ENCODE data around the gene PALM2AKAP2. TPM values are rescaled to one million over a fixed set of nuclear protein-coding genes. Genes with fewer than 3 reads are reported as not detected.

PALM2AKAP2 gene
- 1 to 10 TPM in 2 of 4 donors, under 1 TPM in 2; 0.34 to 3.3 (median 0.81) TPM for total RNA-seq

DNA sequence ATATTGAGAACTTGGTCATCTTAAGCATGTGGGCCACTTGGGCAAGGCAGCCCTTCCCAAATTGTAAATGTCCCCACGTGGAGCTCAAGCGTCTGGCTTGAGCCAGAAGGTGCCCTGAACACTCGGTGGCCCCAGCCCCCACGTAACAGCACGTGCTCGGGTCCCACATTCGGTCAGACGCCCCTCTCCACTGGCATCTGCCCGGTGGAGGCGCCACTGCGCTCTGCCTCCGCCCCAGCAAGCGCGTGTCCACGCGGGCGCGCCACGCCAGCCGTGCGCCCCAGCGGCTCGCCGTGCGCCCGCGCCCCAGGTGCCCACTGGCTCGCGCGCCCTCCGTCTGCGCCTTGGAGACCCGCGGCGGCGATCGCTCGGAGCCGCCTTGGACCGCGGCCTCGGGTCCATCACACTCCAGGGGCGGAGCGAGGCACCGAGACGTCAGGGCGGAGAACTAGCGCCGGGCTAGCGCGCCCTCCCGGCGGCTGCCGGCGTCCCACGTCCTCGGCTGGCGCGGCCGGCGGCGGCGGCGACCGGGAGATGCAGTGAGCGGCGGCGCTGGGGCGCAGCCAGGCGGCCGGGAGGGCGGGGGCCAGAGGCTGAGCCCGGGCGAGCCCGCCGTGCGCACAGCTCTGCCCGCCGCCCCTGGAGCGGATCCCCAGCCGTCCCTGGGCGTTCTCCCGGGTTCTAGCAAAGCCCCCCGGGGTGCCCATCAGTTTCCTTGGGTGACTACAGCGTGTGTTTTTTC, at the start of gene PALM2AKAP2:
Gene PALM2AKAP2, plus strand, starts transcription at position 488 of the 742 bp plus-strand sequence. CDS start 291 bp downstream, outside the sequence.
- DNase-seq = no peak
- peaks cover 2 to 14% (median 5%) of the 10 kb centered on the region in 3 donors for H3K4me1 ChIP-seq
- TF ChIP-seq CTCF (IDR thresholded peaks at IDR 0.05) (peak in 2 of 6 experiments; percentile 27 to 33), POLR2A (IDR thresholded peaks at IDR 0.05) (no peak)
- peaks cover 0 to 53% (median 0%) of the 10 kb centered on the region in 4 donors for H3K27me3 ChIP-seq
- peak within 1 kb of the TSS; percentile 3 to 68 (median 56) for H3K27ac ChIP-seq
- H3K36me3 ChIP-seq = no peaks in the 10 kb centered on the region
- peak within 1 kb of the TSS; percentile 27 to 70 (median 48) for H3K4me3 ChIP-seq
- intact Hi-C loops (cut with DNase I) = no loop called here
- no peaks in the 10 kb centered on the region for H3K9me3 ChIP-seq
- 0% methylated on average over 1 of the region's 85 CpGs; no CpG with 5 or more reads in 1 of the 2 donors for WGBS, 2 donors

DNA sequence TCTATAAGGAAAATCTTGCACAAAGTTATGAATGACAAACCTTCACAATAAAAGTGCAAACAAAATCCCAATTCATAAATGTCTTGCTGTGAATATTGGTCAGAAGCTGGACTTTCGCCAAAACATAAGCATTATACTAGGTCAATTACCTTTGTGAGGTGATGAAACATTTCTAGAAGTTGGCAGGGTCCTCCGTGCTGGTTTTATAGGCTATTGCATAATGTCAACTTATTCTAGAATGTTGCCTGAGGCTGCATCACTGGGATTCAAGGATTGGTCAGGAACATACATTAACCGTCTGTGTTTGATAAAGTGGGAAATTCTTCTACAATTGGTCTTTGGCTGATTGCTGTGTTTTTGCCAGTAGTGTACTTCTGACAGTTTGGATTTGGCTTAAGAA, 49.8 kb upstream of the PALM2AKAP2 start:
- WGBS, 2 donors = 26 to 56% methylated on average over 3 of the region's 3 CpGs
- H3K4me1 ChIP-seq = peaks cover 4 to 16% (median 6%) of the 10 kb centered on the region in 3 donors

DNA sequence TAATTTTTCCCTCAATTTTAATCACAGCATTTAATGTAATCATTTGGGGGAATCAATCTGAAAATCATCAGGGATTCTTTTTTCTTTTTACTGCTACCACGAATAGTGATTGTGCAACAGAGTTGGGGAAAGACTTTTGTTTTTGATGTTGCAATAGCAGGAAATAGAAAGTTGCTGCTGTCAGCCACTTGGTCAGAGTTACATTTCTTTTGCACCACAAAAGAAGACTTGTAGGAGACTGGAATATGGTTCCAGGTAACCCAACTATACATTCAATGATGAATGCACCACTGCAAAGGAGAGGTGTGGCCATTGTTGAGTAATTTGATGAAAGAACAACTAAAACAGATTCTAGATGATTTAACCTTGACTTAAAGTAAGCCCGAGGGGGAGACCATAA, 46.3 kb upstream of the PALM2AKAP2 start:
- no peak for DNase-seq

More for the DNA sequence above, 49.8 kb upstream of the PALM2AKAP2 start:
- Histone ChIP-seq H3K27ac (no peak overlapping the region), H3K9me3 (no peaks in the 10 kb centered on the region), H3K27me3 (peaks cover 0 to 19% (median 0%) of the 10 kb centered on the region in 4 donors), H3K36me3 (no peaks in the 10 kb centered on the region), H3K4me3 (no peak overlapping the region)
- no peak for DNase-seq
- intact Hi-C loops (cut with DNase I) = no loop called here
- TF ChIP-seq POLR2A (IDR thresholded peaks at IDR 0.05) (no peak), CTCF (IDR thresholded peaks at IDR 0.05) (no peak)

GRCh38 chr9:109734814-109735213, 45.2 kb upstream of the PALM2AKAP2 start:
- Histone ChIP-seq H3K9me3 (no peaks in the 10 kb centered on the region), H3K4me1 (peaks cover 4 to 16% (median 6%) of the 10 kb centered on the region in 3 donors), H3K4me3 (no peak overlapping the region), H3K27ac (no peak overlapping the region), H3K27me3 (peaks cover 0 to 5% (median 0%) of the 10 kb centered on the region in 4 donors), H3K36me3 (no peaks in the 10 kb centered on the region)
- 10 to 76% methylated on average over 2 of the region's 2 CpGs for WGBS, 2 donors
- intact Hi-C loops (cut with DNase I) = no loop called here
- no peak for DNase-seq
- no peak for TF ChIP-seq CTCF (IDR thresholded peaks at IDR 0.05)

More for the DNA sequence above, 46.3 kb upstream of the PALM2AKAP2 start:
- Histone ChIP-seq H3K4me1 (peaks cover 4 to 16% (median 6%) of the 10 kb centered on the region in 3 donors), H3K36me3 (no peaks in the 10 kb centered on the region), H3K4me3 (no peak overlapping the region), H3K9me3 (no peaks in the 10 kb centered on the region), H3K27me3 (peaks cover 0 to 5% (median 0%) of the 10 kb centered on the region in 4 donors), H3K27ac (peak overlapping the region in 2 of 4 donors; percentile 6 to 24)
- WGBS, 2 donors = 5 to 15% methylated on average over 2 of the region's 2 CpGs
- no peak for TF ChIP-seq CTCF (IDR thresholded peaks at IDR 0.05)
- TF ChIP-seq POLR2A (IDR thresholded peaks at IDR 0.05) = no peak
- intact Hi-C loops (cut with DNase I) = no loop called here

DNA sequence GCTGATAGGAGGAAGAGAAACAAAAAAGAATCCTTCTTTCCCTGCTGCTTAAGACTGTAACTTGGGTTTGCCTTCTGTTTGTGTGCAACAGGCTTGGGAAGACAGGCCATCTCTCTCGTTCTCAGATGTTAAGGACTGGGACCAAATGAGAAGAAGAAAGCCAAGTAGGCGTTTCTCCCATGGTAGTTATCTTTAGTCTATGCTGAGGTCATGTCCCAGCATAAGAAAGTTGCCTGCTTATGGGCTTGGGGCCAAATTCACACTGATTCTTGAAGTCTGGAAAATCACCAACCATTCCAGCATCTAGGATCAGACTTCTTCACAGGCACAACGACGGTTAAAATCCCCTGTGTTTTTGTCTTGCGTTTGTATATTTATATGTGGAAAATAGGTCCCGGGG, 44.2 kb upstream of the PALM2AKAP2 start:
- no peak for DNase-seq
- 72 to 78% methylated on average over 6 of the region's 6 CpGs for WGBS, 2 donors
- Histone ChIP-seq H3K4me3 (no peak overlapping the region), H3K27me3 (peaks cover 0 to 5% (median 0%) of the 10 kb centered on the region in 4 donors), H3K4me1 (peaks cover 4 to 11% (median 6%) of the 10 kb centered on the region in 3 donors), H3K9me3 (no peaks in the 10 kb centered on the region), H3K27ac (no peak overlapping the region), H3K36me3 (no peaks in the 10 kb centered on the region)
- intact Hi-C loops (cut with DNase I) = no loop called here
- TF ChIP-seq POLR2A (IDR thresholded peaks at IDR 0.05) (no peak), CTCF (IDR thresholded peaks at IDR 0.05) (no peak)
